D721Med (cell line): Measurements from ENCODE around the gene DAPK1.

Source experiments
- DNase-seq: peaks from one replicate; pipeline ENCODE4 v3.0.0; 2011; ENCODE audit warnings: low spot score; ENCODE audit not compliant: insufficient read length
- FAIRE-seq: peaks from 2 replicates; lab custom pipeline; 2011; peaks lifted over from hg19 to GRCh38; lab: Jason Lieb, UNC
- CTCF ChIP-seq: IDR thresholded peaks from 2 replicates; pipeline ENCODE4 v1.5.1; 2012; ENCODE audit warnings: mild to moderate bottlenecking, control low read depth; ENCODE audit not compliant: insufficient read depth; ENCODE audit errors: missing control alignments

The DAPK1 gene

GRCh38 chr9:87618931-87619330 lies 121.3 kb downstream of the DAPK1 start:
- no peak for FAIRE-seq
- no peak for DNase-seq

GRCh38 chr9:87619346-87619745 lies 121.7 kb downstream of the DAPK1 start:
- no peak for TF ChIP-seq CTCF
- FAIRE-seq (no peak), DNase-seq (no peak)

More at GRCh38 chr9:87618931-87619330, 121.3 kb downstream of the DAPK1 start:
- TF ChIP-seq CTCF, result no peak

- FAIRE-seq, result no peak
- TF ChIP-seq CTCF, result no peak
- no peak for DNase-seq
These were observed 123.2 kb downstream of the DAPK1 start for GRCh38 chr9:87620731-87621322.

- TF ChIP-seq CTCF, result no peak
- FAIRE-seq (no peak), DNase-seq (no peak)
These were observed 124.4 kb downstream of the DAPK1 start for GRCh38 chr9:87622098-87622497.

- no peak for FAIRE-seq
- TF ChIP-seq CTCF, result no peak
- no peak for DNase-seq
These were observed 125.3 kb downstream of the DAPK1 start for GRCh38 chr9:87622923-87623322.

GRCh38 chr9:87628346-87628745 lies 130.7 kb downstream of the DAPK1 start:
- no peak for DNase-seq
- no peak for FAIRE-seq

GRCh38 chr9:87629104-87629503 lies 131.4 kb downstream of the DAPK1 start:
- FAIRE-seq, result no peak
- no peak for DNase-seq
- TF ChIP-seq CTCF, result no peak

More at GRCh38 chr9:87628346-87628745, 130.7 kb downstream of the DAPK1 start:
- no peak for TF ChIP-seq CTCF
